GM18858 (cell line): ENCODE data around the gene MAML3.

Experiments
- ATAC-seq: cut with Tn5 transposase; IDR thresholded peaks from one replicate; pipeline ENCODE4 v1.9.1; 2021; ENCODE audit not compliant: unreplicated experiment

The MAML3 gene

DNA sequence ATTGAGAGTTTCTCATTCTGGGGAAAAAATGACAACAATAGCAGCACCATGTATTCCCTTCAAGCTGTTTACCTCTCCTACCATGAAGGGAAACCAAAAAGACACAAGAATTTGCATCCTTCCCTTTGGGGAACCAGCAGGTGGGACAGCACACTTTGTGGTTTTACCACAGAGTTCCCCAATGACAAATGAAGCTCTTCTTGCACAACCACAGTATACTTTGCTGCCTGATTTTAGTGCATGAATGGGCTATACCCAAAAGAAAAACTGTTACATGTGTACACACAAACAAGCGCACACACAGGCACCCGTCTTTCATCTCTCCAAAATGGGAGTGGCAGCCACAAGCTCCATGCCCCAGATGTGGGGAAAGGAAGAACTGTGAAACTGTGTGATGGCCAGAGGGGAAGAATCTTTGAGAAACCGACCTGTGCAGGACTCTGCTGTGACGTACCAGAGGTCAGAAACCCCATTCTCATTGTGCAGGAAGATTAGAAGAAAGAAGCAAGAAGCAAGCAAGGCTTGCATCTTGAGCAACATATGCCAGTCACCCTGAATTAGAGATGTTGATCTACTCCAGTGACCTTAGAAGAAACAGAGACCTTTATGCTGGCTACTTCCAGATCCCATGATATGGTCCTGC lies 2.7 kb upstream of the MAML3 start:
- peak; percentile 72 for ATAC-seq

DNA sequence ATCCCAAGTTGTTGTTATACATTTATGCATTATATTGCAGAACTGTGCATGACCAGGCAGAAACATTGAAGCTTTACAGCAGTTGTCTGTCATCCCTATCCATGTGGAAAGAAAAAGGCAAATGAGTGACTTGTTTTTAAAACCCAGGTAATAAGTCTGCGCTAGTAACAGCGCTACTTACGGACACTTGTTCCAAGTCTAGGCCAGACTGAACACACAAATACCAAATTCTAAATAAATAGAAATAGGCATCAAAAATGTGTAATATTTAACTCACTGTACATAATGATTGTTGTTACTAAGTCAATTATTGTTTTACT lies 548 bp upstream of the MAML3 start:
- ATAC-seq, result no peak

DNA sequence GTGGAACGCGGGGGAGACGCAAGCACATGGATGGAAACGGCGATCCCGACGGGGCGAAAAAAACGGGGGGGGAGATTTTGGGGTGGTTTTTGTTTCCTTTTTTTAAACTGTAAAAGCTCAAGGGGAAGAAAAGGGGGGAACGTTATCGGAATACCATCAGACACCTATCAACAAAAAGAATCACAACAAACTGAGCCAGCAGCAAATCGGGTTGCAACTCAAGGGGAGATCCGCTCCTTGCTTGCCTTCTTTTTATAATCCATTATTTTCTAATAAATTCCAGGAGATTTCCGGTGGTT lies 616 bp downstream of the MAML3 start:
- no peak for ATAC-seq

DNA sequence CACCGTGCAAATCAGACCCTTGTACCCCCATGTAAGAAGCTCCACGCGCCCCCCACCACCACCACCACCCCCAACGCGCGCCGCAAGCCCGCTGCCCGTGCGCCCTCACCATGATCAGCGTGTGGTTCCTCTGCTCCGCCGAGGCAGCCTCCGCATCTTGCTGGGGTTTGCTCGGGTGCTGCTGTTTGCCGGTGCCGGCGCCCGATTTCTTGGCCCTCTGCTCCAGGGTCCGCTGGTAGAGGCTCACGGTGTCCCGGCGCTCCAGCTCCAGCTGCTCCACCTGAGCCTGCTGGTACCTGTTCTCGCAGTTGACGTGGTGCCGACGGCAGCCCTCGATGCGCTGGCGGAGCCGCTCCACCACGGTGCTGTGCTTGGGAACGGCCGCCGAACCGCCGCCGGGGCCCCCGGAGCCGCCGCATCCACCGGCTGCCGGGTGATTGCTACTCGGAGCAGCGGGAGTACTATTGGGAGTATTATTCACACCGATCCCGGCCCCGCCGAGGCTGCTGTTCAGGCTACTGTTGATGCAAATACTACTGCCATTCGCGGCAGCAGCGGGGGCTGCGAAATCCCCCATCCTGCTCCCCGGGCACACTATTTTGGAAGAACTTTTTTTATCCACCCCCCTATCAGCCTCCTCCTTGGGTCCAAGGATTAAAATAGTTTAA lies 1.1 kb downstream of the MAML3 start:
- ATAC-seq, result no peak

DNA sequence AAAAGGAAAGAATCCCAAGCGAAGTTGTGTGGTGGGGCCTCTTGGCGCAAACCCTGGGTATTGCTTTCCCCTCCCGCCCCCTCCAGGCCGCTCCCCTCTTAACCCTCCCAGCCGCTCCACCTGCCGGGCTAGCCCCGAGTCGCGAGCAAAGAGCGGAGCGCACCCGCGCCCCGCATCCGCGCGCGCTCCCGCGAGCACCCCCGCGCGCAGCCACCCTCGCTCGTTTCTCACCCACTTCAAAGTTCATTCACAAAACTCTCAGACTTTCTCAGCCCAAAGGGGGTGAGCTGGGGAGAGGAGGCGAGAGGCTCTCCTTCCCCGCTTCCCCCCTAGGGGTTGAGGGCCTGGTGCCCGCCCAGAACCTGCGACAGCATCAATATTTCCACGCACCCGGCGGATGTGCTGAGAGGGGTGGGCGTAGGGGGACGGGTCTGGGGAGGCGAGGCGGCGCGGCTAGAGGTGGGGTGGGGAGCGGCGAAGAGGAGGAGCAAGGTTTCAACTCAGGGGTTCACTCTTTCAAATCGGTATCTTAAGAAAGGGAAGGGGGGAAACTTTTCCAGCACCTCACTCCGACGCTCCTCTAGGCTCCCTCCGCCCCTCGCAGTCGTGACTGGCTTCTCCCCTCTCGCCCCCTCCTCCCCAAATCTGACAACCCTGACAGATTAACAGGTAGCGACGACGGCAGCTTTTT lies 1.8 kb downstream of the MAML3 start:
- ATAC-seq, result no peak

DNA sequence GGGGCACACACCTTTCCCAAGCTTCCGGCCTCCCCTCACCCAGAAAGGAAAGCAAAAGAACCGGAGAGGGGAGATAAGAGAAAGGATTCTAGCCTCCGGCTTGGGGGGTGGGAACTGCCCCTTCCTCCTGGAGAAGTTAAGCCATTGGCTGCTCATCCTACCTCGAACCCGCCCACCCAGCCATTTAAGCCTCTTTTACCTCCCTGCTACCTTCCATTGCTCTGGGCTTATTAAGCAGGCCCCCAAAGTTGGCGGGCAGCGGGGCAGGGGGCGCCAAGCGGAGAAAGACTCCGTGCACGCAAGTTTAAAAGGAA lies 2.3 kb downstream of the MAML3 start:
- no peak for ATAC-seq

DNA sequence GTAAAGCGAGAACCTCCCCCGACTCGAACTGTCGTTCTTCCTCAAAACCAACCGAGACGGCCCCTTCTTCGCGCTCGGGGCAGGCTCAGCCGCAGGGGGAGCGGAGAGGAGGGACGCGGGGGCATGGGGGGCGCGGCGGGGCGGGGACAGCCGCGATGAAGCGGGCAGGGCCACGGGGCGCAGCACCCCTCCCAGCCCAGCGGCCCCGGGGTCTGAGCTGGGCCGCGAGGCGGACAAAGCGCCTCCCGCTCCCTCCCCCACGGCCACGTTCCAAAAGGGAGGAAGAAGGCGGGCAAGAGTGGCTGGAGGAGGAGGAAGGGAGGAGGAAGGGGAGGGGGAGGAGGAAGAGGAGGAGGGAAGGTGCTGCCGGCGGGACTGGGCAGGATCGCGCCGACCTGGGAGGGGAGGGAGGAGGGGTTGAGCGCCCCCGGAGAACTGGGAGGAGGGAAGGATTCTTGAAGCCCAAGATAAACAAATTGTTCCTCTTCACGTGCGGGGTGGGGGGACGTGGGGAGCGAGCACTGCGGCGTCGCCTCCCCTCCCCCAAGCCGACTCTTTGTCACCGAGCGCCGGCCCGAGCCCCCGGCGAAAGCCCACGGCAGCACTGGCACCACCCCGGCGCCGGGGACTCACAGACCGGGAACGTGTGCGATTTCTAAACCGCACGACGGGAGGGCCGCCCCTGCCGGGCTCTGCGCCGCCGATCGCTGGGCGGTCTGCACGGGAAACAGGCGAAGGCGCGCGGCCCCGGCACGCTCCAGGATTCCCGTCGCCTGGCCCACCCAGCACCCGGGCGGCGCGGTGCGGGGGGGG lies 2.9 kb downstream of the MAML3 start:
- ATAC-seq, result no peak

DNA sequence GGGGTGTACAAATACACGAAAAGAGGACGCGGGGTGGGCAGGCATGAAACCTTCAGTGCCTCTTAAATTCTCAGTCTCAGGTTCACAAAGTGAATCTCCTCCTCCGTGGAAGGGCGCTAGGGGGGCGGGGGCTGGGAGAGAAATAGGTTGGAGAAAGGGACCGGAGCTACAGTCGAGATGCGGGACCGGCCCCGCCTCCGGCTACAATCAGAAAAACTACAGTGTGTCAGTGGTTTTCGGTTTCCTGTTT lies 3.4 kb downstream of the MAML3 start:
- no peak for ATAC-seq

DNA sequence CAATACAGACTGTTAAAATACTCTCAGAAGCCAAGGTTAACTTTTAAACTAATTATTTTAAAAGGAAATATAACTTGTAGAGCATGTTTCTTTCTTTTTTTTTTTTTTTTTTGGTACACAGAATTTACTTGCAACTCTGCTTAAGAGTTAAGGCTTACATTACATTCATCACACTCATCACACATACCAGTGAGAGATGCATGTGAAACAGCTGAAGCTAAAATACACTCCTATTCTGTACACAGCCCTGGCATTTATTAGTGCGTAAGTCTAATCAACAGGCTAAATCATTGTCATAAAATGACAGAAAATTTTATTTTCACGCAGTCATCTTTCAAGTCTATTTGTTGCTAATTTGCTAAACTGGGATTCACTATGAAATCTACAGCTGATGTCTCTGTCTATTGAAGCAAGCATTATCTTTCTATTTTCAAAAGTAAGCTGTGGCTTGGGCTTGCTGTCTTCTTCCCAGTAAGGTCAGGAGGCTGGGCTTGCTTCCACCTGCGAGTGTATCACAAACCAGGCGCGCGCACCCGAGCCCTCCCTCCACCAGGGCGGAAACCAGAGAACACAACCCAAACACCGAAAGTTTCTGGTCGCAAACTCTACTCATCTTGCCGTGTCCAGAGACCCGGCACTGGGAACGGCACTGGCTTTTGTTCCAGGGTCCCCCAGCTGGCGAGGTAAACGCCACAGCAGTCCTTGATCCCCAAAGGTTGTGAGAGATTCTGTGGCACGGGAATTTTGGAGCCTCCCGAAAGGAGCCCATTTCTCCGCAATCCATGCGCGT lies 3.9 kb downstream of the MAML3 start:
- ATAC-seq, result no peak

DNA sequence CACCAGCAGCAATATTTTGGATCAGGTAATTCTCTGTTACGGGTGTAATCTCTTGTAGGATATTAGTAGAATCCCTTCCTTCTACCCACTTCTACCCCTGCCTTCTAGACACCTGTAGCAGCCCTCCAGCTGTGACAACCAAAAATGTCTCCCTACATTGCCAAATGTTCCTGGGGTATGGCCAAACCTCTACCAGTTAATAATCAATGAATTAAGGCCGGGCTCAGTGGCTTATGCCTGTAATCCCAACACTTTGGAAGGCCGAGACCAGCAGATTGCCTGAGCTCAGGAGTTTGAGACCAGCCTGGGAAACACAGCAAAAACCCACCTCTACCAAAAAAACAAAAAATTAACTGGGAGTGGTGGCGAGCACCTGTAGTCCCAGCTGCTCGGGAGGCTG lies 9.9 kb downstream of the MAML3 start:
- ATAC-seq, result no peak

DNA sequence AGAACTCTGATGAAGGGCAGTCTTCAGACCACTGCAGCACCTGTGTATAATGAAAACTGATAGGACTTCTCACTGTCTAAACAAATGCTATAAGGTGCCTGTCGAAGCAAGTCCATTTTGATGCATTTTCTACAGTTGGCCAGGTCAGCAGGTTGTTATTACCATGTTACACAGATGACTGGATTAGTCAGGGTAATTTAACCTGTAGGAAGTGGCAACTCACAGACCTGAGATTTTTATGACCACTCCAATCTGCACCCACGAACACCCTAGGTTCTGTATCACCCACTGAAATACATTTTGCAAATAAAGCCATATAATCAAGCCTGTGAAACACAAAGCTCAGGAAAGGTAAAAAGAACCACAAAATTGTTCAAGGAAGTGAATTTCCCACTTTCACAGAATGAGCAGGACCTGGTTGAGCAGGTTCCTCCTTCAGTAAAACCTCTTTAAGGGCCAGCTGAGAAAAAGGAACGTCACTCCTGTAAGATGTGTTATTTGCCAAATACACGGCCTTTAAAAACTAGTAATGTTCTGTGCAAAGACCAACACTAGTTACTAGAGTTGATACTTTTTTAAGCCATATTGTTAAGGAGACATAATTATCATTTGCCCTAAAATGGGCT lies 12.7 kb downstream of the MAML3 start:
- no peak for ATAC-seq

DNA sequence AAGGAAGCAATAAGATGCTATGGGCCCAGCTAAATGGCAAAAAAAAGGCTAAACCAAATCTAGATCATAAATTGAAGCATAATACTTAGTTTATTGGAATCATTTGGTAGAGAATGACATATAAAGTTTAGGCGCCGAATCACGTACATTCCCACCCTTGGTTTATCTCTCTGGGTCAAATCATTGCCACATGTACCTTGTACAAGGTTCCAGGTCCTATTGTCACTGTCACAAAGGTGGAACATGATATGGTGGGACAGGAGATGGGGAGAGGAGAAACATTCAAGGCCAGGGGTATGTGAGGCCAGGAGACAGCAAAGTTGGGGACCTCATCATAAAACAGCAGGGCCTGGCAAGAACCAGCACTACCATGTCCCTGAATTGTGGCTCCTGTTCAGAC lies 13.4 kb downstream of the MAML3 start:
- no peak for ATAC-seq

DNA sequence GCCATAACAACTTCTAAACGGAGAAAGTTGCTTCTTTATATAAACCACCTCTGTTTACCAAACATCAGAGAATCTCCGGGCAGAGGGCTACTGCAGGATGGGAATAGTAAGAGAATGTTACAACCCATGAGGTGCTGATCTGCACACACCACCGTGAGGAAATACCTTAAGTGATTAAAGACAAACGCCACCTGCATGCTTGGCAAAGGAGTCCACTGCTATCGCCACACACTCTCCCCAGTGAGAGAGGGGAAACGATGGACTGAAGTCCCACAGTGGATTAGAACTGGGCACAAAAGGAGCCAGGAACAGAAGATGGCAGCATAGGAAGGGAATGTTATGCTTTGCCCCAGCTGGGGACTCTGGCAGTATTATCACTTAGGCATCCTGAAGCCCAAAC lies 15.6 kb downstream of the MAML3 start:
- no peak for ATAC-seq

DNA sequence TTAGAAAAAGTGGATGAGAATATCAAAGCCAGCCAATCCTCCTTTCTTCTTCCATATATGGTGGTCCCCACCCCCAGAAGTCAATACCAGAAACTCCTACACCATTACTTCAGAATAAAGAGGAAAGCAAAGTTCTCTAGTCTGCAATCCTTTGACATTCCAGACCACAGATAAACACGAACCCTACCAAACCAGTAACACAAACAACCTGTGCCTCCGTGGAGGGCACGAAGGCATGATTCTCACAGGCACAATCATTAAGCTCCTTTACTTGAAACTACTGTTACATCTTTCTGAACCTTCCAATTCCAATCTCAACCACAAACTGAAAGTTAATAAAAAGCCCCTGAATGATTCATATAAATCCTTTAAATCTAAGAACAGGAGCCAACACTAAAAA lies 16.3 kb downstream of the MAML3 start:
- ATAC-seq, result no peak

DNA sequence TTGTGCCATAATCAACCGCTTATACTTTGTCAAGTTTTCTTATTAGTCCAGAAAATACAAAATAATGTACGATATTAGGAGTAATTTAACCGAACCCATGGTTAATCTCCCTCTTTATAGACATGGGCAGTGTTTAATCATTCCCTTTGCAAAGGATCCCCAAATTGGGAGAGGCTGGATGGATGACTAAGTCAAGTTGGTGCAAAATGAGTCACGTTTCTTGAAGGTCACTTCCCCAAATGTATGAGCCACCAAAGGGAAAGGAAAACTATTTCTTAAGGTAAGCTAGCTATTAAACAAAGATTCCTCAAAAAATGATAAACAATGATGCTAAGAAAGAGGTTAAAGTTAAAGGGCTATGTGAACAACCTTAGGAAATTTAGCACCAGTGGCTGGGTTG lies 17.5 kb downstream of the MAML3 start:
- ATAC-seq, result no peak

DNA sequence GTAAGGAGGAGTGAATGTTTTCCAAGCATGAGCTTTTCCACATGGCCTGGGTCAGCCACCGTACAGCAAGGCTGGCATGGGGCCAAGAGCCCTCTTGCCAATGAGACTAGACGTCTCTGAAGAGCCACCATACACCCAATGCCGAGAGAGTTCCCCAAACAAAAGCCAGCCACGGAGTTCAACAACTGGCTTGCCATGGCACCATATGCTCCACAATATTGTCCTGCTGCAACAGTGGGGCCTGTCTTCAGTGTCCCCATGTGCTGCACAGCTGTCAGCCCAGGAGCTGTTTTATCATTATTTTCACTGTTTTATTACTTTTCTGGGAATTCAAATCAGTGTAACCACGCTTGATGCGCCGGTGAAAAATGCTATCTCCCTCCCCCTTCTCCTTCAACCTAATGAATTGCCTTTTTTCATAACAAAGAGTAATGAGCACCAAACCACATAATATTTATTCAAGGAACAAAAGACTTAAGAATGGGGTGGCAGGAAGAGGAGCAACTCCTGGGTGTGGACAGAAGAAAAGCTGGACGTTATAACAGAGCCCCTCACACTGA lies 18.4 kb downstream of the MAML3 start:
- ATAC-seq, result no peak

DNA sequence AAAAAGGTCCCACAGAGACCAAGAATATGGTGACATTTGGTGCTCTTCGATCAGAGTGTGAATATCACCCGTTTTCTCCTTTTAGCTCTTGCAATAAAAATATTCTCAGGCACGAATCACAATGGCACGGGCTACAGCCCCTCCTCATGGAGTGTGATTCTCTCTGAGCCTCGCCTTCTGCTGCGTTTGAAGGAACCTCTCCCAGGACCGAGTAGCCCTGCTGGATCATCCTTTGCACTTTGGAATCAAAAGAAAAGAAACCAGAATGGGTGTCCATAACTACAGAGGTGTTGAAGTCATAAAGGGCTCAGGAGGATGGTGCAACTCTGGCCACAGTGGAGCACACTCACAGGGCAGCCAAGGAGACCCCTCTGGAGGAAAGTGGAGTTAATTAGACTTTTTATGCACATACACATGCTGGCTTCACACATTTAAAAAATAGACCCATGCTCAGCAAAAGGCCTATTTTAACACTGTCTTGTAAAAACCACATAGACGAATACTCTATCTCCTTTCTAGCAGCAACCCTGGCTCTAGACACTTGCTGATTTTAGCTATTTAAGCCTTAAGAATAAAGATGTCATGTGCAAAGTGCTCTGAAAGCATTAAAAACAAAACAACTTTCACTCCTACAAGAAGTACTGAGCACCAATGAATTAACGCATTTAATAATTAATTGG lies 19.1 kb downstream of the MAML3 start:
- ATAC-seq, result no peak

DNA sequence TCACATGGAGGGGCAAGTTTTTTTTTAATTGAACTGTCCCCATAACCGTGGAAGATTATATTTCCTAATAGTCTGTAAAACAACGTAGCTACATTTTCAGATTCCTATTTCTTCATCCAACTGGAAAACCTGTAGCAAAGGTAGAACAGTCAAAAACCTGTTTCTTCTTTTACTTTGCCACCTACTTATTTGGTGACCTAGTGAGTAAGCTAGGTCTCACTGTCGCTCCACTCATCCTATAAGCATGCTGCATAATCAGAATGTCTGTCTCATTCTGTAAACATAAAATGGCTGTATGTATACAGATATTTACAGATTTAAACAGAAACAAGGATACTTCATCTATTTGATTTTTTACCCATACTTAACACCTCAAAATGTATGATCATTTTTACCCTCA lies 20.4 kb downstream of the MAML3 start:
- ATAC-seq, result no peak

DNA sequence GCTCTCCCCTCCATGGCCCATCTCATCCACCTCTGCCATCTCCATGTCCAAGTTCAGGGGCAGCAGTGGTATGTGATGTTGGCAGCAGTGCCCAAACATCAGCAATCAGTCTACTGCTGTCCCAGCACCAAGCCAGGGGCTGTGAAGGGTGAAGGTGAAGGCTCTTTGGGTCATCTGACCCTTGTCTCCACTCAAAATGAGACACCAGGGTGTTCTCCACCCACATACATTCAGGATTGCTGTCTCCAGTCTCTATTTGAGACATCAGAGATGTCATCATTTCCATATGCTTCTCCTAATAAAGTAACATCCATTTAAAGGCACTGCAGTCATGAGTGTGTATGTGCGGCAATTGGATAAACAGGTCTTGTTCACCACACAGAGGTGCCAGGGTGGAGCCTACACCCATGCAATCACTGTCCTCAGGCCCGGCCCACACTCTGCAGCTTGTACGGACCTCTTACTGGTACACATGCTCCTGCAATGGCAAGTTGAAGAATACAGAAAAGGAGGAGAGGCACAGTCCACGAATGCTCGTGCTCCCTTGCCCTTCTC lies 22.2 kb downstream of the MAML3 start:
- no peak for ATAC-seq

DNA sequence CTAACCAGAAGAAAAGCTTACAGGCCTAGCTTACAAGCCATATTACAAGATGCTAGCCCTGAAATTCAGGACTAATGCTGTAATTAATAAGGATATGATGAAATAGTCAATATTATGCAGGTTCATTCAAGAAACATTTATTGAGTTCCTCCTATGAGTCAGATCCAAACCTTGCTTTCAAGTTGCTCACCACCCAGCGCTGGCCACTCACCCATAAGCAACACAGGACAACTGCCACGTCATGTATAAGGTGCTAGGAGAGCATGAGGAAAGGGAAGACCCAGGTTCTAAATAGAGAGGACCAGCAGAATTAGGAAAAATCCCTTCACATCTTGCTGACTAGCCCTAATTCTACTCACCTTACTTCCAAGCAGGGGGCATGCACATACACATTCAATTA lies 23.3 kb downstream of the MAML3 start:
- ATAC-seq, result no peak
